ENCODE results near the gene CALCB. TPM values are rescaled to one million over a fixed set of nuclear protein-coding genes. Genes with fewer than 3 reads are reported as not detected.
A peak's percentile ranks its signal among the peaks of the same experiment; 100 is the strongest.

The CALCB gene
- total and polyA plus RNA-seq, 2 of the 4 experiments (the other 2 are of a cell fraction), result not detected

DNA sequence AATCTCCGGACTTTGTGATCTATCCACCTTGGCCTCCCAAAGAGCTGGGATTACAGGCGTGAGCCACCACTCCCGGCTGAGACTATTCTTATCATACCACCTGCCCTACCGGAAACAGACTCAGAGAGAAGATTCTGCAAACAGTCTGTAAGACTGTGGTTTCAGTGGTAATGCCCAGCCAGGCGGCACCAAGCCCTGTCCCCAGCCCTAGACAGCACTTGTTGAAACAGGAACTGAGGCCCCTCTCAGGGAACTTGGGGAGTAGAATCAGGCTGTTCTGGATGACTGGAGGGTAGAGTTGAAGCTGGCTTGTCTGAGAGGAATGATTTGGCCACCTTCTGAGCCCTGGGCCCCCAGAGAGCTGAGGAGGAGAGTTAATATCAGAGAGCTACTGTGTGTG is 40.0 kb downstream of the CALCB start:
- 0 out of 3 replicates have a peak overlapping the region, but pooled peaks have one; percentile 44 for H2BK15ac ChIP-seq (ENCODE audit: low read depth, low read length)
- H3K9me3 ChIP-seq (ENCODE audit: control insufficient read depth, insufficient read depth, low read length), result no peaks in the 10 kb centered on the region
- H2AFZ ChIP-seq (replicated peaks; ENCODE audit: low read length, poor library complexity), result no peak overlapping the region
- H3K9me1 ChIP-seq (ENCODE audit: insufficient read depth, low read length), result peaks cover 9% of the 10 kb centered on the region; the same call in 1 of the 2 replicates
- no peak overlapping the region for H3K4me2 ChIP-seq (ENCODE audit: low read depth, low read length)
- peak overlapping the region; percentile 59; the same call in 1 of the 2 replicates for H3K23ac ChIP-seq (ENCODE audit: low read depth, low read length)
- H3K79me1 ChIP-seq (ENCODE audit: low read depth in 1 of 2, low read length in 2 of 2), result peaks cover 0 to 12% of the 10 kb centered on the region in 2 experiments; a peak in 1 of 4 replicates
- no peak overlapping the region for H4K5ac ChIP-seq (ENCODE audit: low read depth, low read length)
- no peaks in the 10 kb centered on the region for H4K20me1 ChIP-seq (ENCODE audit: insufficient read depth, low read length)
- intact Hi-C loops (cut with micrococcal nuclease), result no loop called here
- no peak overlapping the region for H3K27ac ChIP-seq (ENCODE audit: insufficient read depth, low read length)
- H3K4me1 ChIP-seq (ENCODE audit: control insufficient read depth, insufficient read depth, low read length), result peaks cover 4% of the 10 kb centered on the region; the same call in 1 of the 2 replicates
- no peak overlapping the region for H2BK5ac ChIP-seq (ENCODE audit: low read depth, low read length, poor library complexity, severe bottlenecking)
- peak overlapping the region; percentile 18; the same call in 1 of the 2 replicates for H2AK5ac ChIP-seq (ENCODE audit: low read depth, low read length)
- peak overlapping the region; percentile 35; the same call in 1 of the 2 replicates for H3K4ac ChIP-seq (ENCODE audit: low read depth, low read length)
- no peak overlapping the region for H3K9ac ChIP-seq (ENCODE audit: low read depth, low read length)
- no peak overlapping the region for H3K18ac ChIP-seq (ENCODE audit: low read depth, low read length)
- no CpG with 5 or more reads among the region's 5 CpGs for WGBS, 2 experiments (ENCODE audit: extremely low coverage in 2 of 2, insufficient read length in 1 of 2)
- POLR2A ChIA-PET (ENCODE audit: unreplicated experiment), result no interaction called here
- in situ Hi-C loops (cut with MboI; ENCODE audit: low sequenced_read_pairs), result loop anchor here (5.0 kb wide), 1 partner anchor 44 kb away; no protein-coding TSS in a partner anchor
- ATAC-seq (ENCODE audit: low read depth) (no peak), DNase-seq (no peak)
- peak overlapping the region in 1 of 2 experiments; percentile 55; a peak in 2 of 4 replicates for H4K8ac ChIP-seq (ENCODE audit: low read depth in 2 of 2, low read length in 2 of 2)
- H4K91ac ChIP-seq (ENCODE audit: insufficient read depth, low read depth, low read length), result 0 out of 2 replicates have a peak overlapping the region, but pooled peaks have one; percentile 32
- no peak overlapping the region for H3K4me3 ChIP-seq (ENCODE audit: insufficient read depth, low read depth, low read length)
- CTCF ChIA-PET, result interaction anchor here (1.4 kb wide), 1 partner anchor 46 kb away, joined by 6 read pairs; no protein-coding TSS in a partner anchor
- no TSS peak for BruUV-seq (replicated peaks)
- no peaks in the 10 kb centered on the region for H3K27me3 ChIP-seq (ENCODE audit: control insufficient read depth, insufficient read depth, low read length)
- no peaks in the 10 kb centered on the region for H3K36me3 ChIP-seq (ENCODE audit: control insufficient read depth, insufficient read depth, low read length)
- H3K14ac ChIP-seq (replicated peaks; ENCODE audit: low read depth, low read length), result no peak overlapping the region
- no peak overlapping the region for H3K56ac ChIP-seq (ENCODE audit: extremely low read depth, insufficient read depth, low read length)
- TF ChIP-seq RFX5 (IDR thresholded peaks at IDR 0.05; ENCODE audit: low read depth, low read length), result no peak
- no peak for TF ChIP-seq FOS (IDR thresholded peaks at IDR 0.05; ENCODE audit: low read depth, low read length)
- no peak for TF ChIP-seq MXI1 (IDR thresholded peaks at IDR 0.05; ENCODE audit: borderline replicate concordance, low read depth, low read length)
- no peak for TF ChIP-seq USF2 (IDR thresholded peaks at IDR 0.05; ENCODE audit: low read depth, low read length)
- TF ChIP-seq MAZ (IDR thresholded peaks at IDR 0.05; ENCODE audit: borderline replicate concordance, low read depth, low read length), result no peak
- TF ChIP-seq RCOR1 (IDR thresholded peaks at IDR 0.05; ENCODE audit: insufficient replicate concordance, low read length), result no peak
- TF ChIP-seq CHD1 (IDR thresholded peaks at IDR 0.05; ENCODE audit: low read depth, low read length), result no peak
- no peak for TF ChIP-seq NFE2L2 (IDR thresholded peaks at IDR 0.05; ENCODE audit: low read depth, low read length)
- TF ChIP-seq ELK1 (IDR thresholded peaks at IDR 0.05; ENCODE audit: borderline replicate concordance, low read depth, low read length), result no peak
- TF ChIP-seq SMC3 (IDR thresholded peaks at IDR 0.05; ENCODE audit: low read depth, low read length), result no peak
- TF ChIP-seq POLR2A (IDR thresholded peaks at IDR 0.05; ENCODE audit: low read depth, low read length), result no peak
- TF ChIP-seq RAD21 (IDR thresholded peaks at IDR 0.05; ENCODE audit: low read length), result no peak
- no peak for TF ChIP-seq CEBPB (IDR thresholded peaks at IDR 0.05; ENCODE audit: low read depth, low read length)
- TF ChIP-seq BHLHE40 (IDR thresholded peaks at IDR 0.05; ENCODE audit: low read depth, low read length), result no peak
- no peak for TF ChIP-seq CTCF (conservative IDR thresholded peaks at IDR 0.05; ENCODE audit: low read depth, low read length)
- TF ChIP-seq MAFK (IDR thresholded peaks at IDR 0.05; ENCODE audit: low read depth, low read length), result no peak
- H2AK9ac ChIP-seq (replicated peaks; ENCODE audit: low read depth, low read length, poor library complexity), result no peak overlapping the region
- dilution Hi-C loops (cut with HindIII; ENCODE audit: low sequenced_read_pairs, unreplicated experiment), result no loop called here
- H2BK120ac ChIP-seq (ENCODE audit: low read depth, low read length), result no peak overlapping the region; the same call in 1 of the 2 replicates
- 0 out of 2 replicates have a peak overlapping the region, but pooled peaks have one; percentile 10 for H2BK20ac ChIP-seq (ENCODE audit: low read depth, low read length)
